ENCODE results near the gene AHNAK2.
A peak's percentile ranks its signal among the peaks of the same experiment; 100 is the strongest.

The AHNAK2 gene

DNA sequence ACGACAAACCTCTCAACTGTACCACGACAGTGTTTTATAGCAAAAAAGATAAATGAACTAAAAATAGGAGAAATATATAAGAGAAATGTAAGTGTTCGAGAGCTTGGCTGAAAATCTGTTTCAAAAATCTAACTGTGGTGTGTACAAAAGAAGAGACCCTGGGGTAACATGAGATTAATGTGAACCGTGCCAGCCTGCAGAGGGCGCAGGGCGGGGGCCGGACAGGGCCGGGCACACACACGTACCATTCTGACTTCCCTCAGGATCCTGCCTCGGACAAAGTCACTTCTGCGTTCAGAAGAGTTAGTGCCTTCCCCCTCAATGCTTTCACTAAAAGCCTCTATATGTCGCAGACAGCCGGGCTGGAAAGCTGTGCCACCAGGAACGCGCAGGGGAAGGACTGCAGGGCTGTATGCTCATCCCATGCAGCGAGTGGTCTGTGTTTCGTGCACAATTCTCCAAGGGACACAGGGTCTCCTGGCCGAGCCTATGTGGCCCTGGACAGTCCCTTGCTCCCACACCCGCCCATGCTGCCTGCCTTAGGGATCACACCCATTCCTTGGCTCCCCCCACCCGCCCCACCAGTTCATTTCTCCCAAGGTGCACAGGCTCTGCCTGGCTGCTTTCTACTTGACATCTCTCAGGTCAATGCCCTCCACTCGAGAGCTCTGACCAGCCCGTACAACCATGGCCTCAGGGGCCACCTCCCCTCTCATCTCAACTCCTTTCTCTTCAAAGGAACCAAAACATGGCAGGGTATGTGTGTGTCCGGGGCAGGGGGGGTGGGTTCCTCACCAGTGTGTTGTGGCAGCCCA is 34.2 kb upstream of the AHNAK2 start:
- peak in 1 of 56 donors; percentile 26 for DNase-seq

DNA sequence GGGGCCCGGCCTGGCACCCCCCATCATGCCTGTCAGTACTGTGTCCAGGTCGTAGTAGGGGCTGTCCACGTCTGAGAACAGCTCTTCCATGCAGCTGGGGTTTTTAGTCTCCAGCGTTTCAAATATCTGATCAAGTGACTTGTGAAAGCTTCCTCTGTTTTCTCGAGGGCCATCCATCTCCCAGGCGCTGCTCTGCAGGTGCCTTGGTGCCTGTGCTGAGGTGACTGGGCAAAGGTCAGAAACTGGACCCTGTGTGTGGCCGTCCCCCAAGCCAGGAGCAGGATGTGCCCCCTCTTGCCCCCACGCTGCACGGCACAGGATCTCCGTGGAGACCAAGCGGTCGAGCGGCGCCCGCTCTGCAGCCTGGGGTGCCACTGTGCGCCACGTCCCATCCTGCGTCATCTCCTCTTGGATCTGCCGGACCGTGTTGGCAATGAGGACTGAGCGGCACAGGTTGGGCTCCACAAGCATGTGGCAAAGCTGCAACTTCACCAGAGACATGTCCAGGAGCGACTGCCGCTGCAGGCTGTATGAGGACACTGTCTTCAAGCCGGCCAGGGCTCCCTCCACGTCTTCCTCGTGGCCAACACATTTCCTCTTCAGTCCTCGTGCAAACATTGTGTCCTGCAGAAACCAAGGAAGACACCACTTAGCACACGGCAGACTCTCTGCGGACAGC is 33.3 kb upstream of the AHNAK2 start:
- DNase-seq: no peak

DNA sequence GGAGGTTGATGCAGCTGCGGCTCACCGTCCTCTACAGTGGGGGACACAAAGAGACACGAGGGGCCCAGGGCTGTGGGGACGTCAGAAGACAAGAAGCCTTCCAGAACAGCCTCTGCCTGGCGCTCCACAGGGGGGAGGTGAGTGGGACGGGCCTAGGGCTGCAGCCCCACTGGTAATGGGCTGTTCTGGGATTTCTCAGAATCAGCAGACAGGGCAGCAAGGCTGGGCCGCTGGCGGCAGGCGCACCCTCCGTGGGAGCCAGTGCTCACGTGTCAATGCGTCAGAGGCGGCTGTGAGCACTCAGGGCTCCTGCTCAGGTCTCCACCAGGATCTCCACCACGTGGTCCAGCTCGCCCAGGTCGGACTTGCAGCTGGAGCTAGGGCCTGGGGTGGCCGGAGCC is 32.7 kb upstream of the AHNAK2 start:
- DNase-seq: no peak

DNA sequence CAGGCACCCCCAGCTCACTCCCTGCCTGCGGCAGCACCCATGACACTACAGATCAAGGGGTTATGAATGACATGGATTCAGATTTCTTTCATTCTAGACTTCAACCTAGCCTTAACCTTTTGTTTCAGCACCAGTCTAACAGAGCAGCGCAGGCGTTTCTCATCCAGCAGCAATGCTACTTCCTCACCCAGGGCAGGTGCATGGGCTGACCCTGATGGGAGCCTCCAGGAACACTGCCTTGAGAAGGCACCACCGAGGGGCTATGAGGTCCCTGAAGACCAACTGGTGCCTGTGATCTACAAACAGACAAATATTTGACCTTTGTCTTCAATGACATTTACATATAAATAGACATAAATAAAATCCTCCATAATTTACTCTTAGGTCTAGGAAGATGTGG is 31.9 kb upstream of the AHNAK2 start:
- DNase-seq: no peak

DNA sequence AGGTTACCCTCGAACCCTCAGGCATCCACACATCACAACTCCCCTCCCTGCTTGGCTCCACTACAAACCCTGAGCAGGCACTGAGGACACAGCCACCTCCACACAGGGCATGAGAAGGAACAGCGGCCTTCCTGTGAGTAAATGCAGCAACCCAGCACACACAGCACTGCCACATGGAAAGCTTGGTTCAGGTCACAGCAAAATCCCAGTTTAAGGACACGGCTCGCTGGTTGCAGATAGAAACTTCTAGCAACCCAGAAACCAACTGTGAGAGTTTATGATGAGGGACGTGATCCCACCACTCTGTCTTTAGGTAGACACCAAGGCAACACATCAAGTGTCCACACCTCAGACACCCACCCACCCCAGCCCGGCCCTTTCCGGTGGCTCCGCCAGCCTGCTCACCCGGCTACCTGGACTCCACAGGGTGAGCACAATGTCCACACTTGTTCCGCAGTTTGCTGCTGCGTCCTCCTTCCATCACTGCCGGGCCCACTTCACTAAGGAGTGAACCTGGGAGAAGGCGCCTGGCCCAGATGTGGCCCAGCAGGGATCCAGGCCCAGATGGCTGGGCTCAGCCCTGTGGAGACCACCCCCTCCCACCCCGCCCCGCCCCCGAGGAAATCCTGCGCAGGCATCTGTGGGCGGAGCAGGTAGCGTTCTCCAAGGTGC is 29.6 kb upstream of the AHNAK2 start:
- no peak for DNase-seq

DNA sequence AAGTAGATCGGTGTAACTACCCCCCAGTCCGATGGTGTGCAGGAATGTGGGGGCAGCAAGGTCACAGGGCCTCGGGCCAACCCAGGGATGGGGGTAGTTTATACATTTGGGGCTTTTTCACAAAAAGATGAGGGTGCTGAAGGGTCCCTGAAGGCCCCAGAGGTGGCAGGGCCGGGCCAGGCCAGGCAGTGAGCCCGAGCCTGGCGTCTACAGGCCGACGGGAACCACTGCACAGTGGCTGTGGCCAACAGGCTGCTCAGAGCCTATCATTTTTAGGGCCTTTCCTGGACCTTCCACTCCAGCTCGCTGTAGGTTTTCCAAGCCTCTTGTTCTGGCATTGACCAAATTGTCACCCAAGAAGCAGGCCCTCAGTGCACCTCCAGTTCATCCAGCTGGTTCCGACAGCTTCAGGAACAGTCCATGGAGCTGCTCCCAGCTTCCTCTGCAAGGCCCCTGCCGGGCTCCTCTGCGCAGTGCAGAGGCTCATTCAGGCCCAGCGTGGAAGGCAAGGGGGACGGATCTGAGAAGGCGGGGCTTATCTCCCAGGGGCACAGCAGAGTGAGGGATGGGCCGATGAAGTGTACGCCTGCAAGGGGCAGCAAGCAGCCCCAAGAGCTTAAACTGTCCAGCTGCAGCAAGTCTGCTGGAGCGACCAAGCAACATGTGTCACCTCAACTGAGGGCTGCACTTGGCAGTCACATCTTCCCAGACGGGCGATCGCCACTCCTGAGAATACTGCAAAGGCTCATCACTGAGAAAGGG is 28.8 kb upstream of the AHNAK2 start:
- DNase-seq: no peak

DNA sequence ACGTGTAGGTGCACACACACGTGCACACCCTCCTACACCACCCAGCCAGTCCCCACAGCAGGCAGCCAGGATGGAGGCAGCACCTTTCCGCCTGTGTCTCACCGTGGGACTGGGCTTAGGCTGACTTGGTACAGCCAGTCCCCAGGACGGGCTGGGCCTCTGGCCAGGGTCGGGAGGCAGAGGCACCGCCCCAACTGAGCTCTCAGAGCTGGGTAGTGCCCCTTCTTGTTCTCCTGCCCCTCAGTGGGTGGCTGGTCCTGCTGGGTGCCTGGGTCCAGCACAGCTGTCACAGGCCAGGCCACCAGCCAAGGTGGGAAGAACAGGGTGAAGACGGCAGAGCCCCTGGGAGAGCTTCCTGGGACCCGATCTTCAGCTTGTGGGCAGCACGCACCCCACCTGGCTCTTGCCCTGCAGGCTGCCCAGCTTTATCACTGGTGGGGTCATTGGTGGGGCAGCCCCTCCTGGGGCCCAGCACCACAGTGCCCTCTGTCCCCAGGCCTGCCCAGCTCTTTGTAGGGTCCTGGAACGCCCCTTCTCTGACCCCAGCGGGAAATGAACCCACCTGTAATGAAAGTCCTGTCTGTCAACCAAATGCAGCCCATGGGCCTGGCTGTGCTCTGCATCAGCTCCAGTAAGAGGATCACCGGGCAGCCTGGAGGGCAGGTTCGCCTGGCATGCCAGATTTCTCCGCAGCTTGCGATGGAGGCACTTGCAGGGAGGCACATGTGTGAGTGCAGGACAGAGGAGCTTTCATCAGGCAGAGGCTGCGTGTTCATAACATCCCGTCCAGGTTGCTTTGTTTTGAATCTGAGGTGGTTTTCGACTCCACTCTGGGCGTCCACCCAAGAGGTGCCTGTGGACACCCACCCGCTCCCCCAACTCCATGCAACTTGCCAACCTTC is 28.0 kb upstream of the AHNAK2 start:
- DNase-seq: no peak

DNA sequence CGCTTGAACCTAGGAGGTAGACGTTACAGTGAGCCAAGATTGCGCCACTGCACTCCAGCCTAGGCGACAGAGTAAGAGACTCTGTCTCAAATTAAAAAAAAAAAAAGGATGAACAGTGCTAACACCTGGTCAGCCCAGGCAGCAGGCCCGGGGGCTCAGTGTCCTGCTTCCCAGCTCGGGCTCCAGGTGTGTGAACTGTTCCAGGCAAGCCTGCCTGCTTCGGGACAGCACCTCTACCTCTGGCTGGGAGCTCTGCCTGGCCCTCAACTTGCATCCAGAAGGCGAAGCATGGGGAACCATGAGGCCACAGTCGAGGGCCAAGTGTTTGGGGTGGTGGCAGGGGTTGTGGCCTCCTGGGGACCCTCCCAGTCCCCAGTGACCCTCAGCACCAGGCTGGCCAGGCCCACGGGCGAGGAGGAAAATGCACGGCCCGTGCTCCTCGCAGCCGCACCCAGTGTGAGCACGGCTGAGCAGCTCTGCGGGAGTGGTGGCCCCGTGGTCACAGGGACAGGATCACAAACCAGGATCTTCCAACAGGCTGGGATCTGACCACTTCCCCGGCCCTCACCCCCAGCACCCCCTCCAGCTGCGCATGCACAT is 27.3 kb upstream of the AHNAK2 start:
- DNase-seq: no peak

DNA sequence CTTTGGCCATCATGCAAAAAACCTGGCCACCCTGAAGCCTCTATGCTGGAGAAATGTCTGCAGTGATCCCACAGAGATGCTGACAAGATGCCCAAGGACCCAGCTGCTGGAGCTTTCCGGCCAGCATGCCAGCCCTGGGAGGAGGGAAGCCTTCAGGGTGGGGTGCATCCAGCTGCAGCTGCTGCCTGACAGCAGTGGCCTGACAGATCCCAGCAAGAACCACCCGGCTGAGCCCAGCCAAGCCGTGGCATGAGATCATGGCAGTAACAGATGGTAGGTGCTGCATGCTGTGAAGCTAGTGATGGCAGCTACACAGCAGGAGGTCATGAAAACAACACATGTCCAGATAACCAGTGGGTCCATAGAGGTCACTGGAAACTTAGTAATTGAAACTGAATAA is 21.2 kb upstream of the AHNAK2 start:
- no peak for DNase-seq

DNA sequence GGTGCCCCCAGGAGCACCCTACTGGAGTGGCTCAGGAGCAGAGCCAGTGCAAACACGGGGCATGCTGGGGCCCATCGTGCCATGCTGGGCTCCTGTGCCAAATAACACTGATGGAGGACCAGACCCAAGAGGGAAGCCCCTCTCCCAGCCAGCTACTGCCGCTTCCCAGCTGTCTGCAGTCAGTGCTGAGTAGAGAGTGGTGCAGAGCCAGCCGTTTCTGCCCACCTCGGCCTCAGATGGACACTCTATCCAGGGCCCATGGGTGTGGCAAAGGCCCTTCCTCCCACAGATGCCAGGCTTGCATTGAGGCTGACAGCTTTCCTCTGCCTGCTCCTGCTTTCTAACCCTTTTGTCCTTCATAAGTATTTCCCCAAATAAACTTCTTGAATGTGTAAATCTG is 20.6 kb upstream of the AHNAK2 start:
- DNase-seq: no peak

DNA sequence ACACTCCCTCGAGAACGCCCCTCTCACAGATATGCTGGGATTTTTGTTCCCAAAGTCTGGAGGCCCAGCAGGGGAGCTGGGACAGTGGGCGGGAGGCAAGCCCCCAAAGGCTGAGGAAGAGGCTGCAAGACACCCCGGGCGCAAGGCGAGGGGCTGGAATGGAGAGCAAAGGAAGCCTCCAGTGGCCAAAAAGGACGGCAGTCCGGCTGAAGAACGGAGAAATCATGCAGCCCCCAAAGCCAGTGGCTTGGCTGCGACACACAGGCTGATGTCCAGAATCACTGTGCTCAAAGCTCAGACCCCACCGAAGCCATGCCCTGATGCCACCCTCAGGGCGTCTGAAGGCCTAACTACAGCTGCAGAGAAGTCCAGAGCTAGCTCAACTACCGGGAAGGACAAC is 18.3 kb upstream of the AHNAK2 start:
- no peak for DNase-seq

DNA sequence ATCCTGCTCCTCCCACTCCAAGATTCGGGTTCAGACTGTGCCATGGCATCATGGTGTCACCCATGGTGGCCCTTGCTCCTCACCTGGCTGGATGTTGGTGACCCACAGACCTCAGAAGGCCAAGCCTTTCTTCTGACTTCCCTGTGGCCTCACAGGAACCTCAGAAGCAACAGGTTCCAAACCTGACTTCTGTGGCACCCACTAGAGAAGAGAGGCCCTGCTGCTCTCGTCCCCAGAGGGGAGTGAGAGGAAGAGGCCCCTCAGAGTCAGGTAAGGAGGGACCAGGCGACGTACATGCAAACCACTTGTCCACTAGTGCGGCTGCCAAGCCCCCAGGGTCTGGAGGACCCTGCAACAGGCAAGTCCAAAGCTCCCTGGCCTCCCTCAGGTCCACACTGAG is 17.9 kb upstream of the AHNAK2 start:
- no peak for DNase-seq

DNA sequence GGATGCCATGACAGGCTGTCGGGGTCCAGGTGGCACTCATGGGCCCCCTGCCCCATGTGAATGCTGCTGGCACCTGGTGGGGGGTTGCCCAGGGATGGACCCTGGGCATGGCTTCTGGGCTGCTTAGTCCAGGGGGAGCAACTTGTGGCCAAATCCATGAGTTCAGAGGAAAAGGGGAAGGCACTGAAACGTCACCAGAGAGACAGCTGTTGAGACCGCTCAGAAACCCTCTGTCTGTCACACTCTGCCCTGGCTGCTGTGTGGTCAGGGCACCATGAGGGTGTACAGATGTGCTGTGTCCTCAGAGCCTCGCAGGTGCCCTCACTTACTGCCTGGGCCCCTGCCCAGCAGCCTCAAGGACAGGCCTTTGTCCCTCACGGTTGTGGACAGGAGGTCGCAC is 16.8 kb upstream of the AHNAK2 start:
- no peak for DNase-seq

DNA sequence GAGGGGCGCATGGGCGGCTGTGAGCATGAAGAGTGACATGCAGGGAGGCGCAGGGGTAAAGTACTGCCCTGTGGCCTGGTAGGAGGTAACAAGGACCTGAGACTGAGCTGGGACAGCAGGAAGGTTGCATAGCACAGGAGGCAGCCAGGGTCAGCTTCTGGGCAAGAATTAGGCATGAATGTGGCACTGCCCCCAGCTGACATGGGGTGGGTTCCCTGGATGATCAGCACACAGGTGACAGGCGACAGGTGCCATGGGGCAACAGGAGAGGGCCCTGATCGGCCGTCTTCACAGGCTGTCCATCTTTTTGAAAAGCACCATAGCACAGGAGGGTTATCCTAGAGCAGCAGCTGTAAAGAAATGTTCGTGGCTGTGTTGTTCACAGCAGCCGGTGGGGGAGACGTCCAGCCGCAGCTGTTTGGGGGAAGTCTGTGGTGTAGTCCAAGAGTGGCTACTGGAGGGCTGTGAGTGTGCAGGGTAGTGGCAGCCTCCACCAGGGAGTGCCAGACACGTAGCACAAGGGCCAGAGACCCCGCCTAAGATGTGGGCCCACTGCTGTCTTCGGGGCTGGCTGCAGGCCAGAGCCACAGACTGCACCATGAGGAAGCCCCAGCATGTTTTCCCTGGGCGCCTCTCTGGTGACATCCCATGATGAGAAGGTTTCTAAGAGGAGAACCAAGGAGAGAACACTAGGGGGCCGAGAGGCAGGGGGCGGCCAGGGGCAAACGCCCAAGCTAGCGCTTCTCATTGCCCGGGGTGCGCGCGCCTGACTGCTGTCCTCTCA is 15.8 kb upstream of the AHNAK2 start:
- DNase-seq: no peak

DNA sequence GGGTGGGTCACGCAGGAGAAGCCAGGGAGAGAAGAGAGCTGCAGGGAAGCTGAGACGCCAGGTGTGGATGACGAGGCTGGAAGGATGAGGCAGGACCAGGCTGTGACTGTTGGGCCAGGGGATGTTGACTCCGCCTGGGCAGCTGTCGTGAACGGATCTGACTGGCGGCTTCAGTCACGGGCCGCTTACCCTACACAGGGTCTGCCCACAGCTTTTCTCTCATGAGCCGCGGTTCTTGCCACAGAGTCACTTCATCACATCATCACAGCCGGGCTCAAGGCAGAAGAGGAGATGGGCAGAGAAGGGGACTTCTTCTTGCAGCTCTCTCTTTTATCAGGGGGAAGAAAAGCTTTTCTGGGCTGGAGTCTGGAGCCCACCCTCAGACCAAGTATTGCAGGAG is 15.1 kb upstream of the AHNAK2 start:
- DNase-seq: no peak

DNA sequence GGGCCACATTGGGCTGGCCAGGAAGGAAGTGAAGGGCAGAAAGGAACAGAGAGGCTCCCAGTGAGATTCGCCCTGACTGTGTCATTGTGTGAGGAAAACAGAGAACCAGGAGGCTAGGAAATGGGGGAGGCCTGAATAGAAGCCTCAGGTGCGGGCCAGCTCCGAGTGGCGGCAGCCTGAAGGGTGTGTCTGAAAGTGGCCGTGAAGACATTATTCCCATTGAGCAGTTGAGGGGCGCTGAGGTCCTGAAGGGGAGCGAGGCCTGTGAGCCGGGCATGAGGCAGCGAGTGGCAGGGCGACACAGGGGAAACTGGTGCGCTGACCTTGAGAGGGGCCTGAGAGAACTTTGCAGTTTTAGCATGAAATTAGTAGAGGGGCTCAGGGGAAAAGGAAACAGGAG is 14.3 kb upstream of the AHNAK2 start:
- DNase-seq: no peak

DNA sequence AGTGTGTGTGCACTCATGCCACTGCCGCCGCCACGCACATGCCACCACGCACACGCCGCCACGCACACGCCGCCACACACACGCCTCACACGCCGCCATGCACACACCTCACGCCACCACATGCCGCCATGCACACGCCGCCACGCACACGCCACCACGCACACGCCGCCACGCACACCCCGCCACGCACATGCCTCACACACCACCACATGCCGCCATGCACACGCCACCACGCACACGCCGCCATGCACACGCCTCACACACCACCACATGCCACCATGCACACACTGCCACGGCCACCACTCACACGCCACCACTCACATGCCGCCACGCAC is 13.7 kb upstream of the AHNAK2 start:
- DNase-seq: no peak

DNA sequence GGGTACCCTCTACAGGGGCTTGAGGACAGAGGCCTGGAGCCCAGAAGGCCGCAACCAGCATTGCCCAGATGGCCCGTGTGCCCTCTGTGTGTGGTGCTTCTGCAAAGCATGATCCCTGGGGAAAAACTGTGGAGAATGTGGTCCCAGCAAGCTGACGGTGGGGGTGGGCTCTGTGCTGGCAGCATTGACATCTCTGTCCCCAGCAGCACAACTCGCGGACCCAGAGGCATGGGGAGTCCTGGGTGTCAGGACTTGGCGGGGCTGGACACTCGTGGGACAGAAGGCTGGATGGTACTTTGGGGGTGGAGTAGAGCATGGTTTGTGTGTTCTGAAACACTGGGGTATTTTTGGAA is 11.8 kb upstream of the AHNAK2 start:
- DNase-seq: no peak

DNA sequence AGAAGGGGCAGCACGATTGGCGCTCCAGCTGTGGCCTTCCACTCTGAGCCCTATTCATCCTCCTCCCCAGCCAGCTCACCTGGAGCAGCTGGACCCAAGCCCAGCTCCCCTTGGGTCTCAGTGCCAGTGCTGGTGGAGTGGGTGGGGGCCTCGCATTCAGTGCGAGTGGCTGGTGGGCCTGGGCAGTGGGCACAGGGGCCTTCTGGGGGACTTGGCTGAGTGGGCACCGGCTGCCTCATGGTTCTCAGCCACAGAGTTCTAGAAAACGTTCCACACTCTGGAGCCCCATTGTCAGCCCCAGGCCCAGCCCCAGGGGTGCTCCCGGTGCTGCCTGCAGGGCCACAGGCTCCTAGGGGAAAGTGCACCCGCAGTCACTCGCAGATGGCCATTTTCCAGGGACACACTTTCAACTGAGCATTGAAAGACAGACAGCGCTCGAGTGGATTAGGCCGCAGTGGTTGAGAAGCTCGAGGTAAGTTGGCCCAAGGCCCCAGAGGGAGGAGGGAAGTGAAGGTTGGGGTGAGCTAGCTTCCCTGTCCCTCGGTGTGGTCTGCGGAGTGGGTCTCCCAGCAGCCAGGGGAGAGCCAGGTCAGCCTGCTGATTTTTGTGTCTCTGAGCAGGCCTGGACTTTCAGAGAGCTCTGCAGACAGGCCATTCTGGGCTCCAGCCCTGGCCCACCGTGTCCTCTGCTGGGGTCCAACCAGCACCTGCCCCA is 11.2 kb upstream of the AHNAK2 start:
- DNase-seq: no peak

Data from amygdala (tissue), 56 donors.